Loucy (cell line): ENCODE results near the gene SKIC8.

Experiments used
- EZH2phosphoT487 ChIP-seq: fragments of 200-600 bp; IDR thresholded peaks from 2 replicates; pipeline ENCODE4 v1.6.1; 2018; ENCODE audit warnings: antibody characterized with exemption, mild to moderate bottlenecking, moderate library complexity, borderline replicate concordance
- TF ChIP-seq, protein P1 (sequence below): fragments of 200-600 bp; sonication (generic); conservative IDR thresholded peaks from 2 replicates; pipeline ENCODE4 v1.5.1; 2014; ENCODE audit warnings: mild to moderate bottlenecking, antibody characterized with exemption, low read length

DNA sequence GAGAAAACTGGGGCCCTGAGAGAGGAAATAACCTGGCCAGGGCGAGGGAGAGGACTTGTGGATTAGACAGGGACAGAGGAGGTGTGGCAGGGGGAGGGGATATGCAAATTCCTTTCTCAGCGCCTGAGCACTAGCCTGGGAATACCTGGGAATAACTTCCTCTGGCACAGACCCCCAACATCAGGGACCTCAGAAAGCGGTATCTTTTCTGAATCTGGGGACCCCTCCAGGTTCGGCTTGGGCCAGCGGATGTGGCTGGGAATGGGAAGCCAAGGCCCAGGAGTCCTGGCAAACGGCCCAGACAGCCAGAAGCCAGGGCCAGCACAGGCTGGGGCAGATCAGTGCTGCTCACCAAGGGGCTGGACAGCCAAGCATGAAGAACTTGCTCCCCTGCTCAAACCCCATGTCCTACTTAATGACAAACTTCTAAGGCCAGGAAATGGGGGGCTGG lies 55.9 kb downstream of the SKIC8 start:
- TF ChIP-seq, protein P1, sequence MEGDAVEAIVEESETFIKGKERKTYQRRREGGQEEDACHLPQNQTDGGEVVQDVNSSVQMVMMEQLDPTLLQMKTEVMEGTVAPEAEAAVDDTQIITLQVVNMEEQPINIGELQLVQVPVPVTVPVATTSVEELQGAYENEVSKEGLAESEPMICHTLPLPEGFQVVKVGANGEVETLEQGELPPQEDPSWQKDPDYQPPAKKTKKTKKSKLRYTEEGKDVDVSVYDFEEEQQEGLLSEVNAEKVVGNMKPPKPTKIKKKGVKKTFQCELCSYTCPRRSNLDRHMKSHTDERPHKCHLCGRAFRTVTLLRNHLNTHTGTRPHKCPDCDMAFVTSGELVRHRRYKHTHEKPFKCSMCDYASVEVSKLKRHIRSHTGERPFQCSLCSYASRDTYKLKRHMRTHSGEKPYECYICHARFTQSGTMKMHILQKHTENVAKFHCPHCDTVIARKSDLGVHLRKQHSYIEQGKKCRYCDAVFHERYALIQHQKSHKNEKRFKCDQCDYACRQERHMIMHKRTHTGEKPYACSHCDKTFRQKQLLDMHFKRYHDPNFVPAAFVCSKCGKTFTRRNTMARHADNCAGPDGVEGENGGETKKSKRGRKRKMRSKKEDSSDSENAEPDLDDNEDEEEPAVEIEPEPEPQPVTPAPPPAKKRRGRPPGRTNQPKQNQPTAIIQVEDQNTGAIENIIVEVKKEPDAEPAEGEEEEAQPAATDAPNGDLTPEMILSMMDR = no peak
- TF ChIP-seq EZH2phosphoT487 = no peak
